A673 (cell line): Measurements from ENCODE around the gene XG.

Source experiments
- CTCF ChIP-seq: fragments of 300-800, 200-600 bp; sonication (generic); conservative IDR thresholded peaks from 2 replicates; pipeline ENCODE4 v1.5.1; 2017; ENCODE audit warnings: low read depth, mild to moderate bottlenecking, antibody characterized with exemption, low read length, moderate library complexity, mixed read lengths
- EZH2 ChIP-seq: fragments of 200-600 bp; sonication (generic); IDR thresholded peaks from 2 replicates; pipeline ENCODE4 v1.6.1; 2017; ENCODE audit warnings: borderline replicate concordance, low read depth, mild to moderate bottlenecking, mixed read lengths, antibody characterized with exemption, low read length; ENCODE audit not compliant: poor library complexity, severe bottlenecking

GRCh38 chrX:2718821-2719220 lies 33.0 kb upstream of the XG start:
- TF ChIP-seq CTCF = no peak
- no peak for TF ChIP-seq EZH2
